GM12865 (cell line): Measurements from ENCODE around the gene KCTD3.

ENCODE experiments used
- DNase-seq: peaks from one replicate; pipeline ENCODE4 v3.0.0; 2010; ENCODE audit warnings: low read depth
- H3K4me3 ChIP-seq: 2 replicates; pipeline ENCODE4 v1.5.1; 2011; ENCODE audit warnings: mild to moderate bottlenecking, low read depth, low read length, control low read depth
- CTCF ChIP-seq: IDR thresholded peaks from 2 replicates; pipeline ENCODE4 v1.5.1; 2011; ENCODE audit warnings: low read length, control low read depth, low read depth, inconsistent platforms; ENCODE audit not compliant: insufficient read depth; ENCODE audit errors: missing control alignments

KCTD3 gene

GRCh38 chr1:215543191-215543606 is 23.9 kb upstream of the KCTD3 start:
- no peak for TF ChIP-seq CTCF
- peak; percentile 67 for DNase-seq
- H3K4me3 ChIP-seq, result no peak overlapping the region

GRCh38 chr1:215543806-215544205 is 23.3 kb upstream of the KCTD3 start:
- TF ChIP-seq CTCF, result no peak
- DNase-seq, result no peak
- H3K4me3 ChIP-seq, result no peak overlapping the region

- DNase-seq, result no peak
- no peak for TF ChIP-seq CTCF
- no peak overlapping the region for H3K4me3 ChIP-seq
Observed at GRCh38 chr1:215544566-215544965, 22.5 kb upstream of the KCTD3 start.

GRCh38 chr1:215545096-215545495 is 22.0 kb upstream of the KCTD3 start:
- no peak overlapping the region for H3K4me3 ChIP-seq
- DNase-seq, result no peak
- TF ChIP-seq CTCF, result no peak

GRCh38 chr1:215547011-215547410 is 20.1 kb upstream of the KCTD3 start:
- DNase-seq, result no peak
- H3K4me3 ChIP-seq, result no peak overlapping the region
- TF ChIP-seq CTCF, result no peak

- no peak for TF ChIP-seq CTCF
Observed at GRCh38 chr1:215551806-215552205, 15.3 kb upstream of the KCTD3 start.

GRCh38 chr1:215554865-215555264 is 12.2 kb upstream of the KCTD3 start:
- no peak for TF ChIP-seq CTCF
- H3K4me3 ChIP-seq, result no peak overlapping the region
- no peak for DNase-seq

More at GRCh38 chr1:215551806-215552205, 15.3 kb upstream of the KCTD3 start:
- no peak for DNase-seq
- H3K4me3 ChIP-seq, result no peak overlapping the region
